ENCODE data around the gene ZFP69. TPM values are rescaled to one million over a fixed set of nuclear protein-coding genes. Genes with fewer than 3 reads are reported as not detected.
A peak's percentile ranks its signal among the peaks of the same experiment; 100 is the strongest.

The ZFP69 gene
- total and polyA plus RNA-seq, 2 donors (not counting 3 experiments of a cell fraction or from before 2014, with no cell fraction given): 0.98 to 2.4 TPM

DNA sequence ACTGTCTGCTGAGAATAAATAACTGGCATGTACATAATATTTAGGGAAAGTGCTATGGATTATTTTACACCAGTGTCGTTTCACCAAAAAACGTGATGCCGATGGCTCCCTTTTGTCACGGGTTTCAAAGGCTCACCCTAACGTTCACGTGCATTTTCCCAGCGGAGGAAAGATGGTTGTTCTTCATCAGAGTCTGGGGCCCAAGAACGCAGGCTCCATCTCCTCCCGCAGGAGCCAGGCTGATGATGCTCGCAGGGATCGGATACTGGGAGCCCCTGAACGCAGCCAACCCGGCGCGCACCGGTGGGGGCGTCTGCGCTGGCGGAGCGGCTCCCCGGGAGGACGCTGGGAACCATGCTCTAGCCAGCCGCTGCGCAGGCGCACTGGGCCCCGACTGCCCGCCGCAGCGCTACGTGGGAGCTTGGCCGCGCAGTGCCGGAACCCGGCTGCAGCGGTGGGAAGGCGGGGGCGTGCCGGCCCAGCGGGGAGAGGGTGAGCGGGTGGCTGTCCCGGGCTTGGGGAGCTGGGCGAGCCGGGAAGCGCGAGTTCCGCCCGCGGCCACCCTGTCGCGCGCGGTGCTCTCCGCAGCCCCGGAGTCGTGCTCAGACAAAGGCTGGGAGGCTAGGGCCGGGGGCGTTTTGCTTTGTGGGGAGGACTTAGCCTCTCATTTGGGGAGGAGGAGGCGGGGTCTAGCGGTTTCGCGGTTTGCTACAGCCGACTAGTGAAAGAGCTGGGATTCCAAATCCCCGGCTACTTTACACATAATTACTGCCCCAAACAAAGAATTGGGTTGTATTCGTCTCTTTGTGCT is 27.2 kb upstream of the ZFP69 start, which contains the start of gene ZFP69B:
Gene ZFP69B, plus strand, starts transcription at position 793 of the 811 bp plus-strand sequence. CDS start 486 bp downstream, outside the sequence.
- Histone ChIP-seq H3K4me1 (ENCODE audit: control insufficient read depth, extremely low read depth, insufficient read depth, low read length) (peaks cover 10% of the 10 kb centered on the region), H3K36me3 (ENCODE audit: control insufficient read depth in 2 of 2, extremely low read depth in 1 of 2, insufficient read depth in 2 of 2, low read length in 2 of 2) (no peaks in the 10 kb centered on the region), H3K9ac (replicated peaks; ENCODE audit: extremely low read depth, insufficient read depth, low read length) (peak within 1 kb of the TSS; percentile 68), H3K27me3 (ENCODE audit: control insufficient read depth in 2 of 2, insufficient read depth in 2 of 2, low read length in 2 of 2) (no peaks in the 10 kb centered on the region), H2AFZ (ENCODE audit: low read depth, low read length) (peak within 1 kb of the TSS; percentile 92), H4K20me1 (replicated peaks; ENCODE audit: control insufficient read depth, extremely low read depth, insufficient read depth, low read length) (no peaks in the 10 kb centered on the region), H3K4me3 (replicated peaks in 1 of 3; ENCODE audit: insufficient read depth in 1 of 3, low read depth in 1 of 3, low read length in 3 of 3) (peak within 1 kb of the TSS; percentile 30 to 84 (median 54)), H3K9me3 (replicated peaks; ENCODE audit: control insufficient read depth, insufficient read depth, low read length) (no peaks in the 10 kb centered on the region), H3K9me1 (replicated peaks; ENCODE audit: control insufficient read depth, extremely low read depth, insufficient read depth, low read length) (no peaks in the 10 kb centered on the region), H3K27ac (ENCODE audit: insufficient read depth, low read depth, low read length) (peak within 1 kb of the TSS; percentile 63), H3K79me2 (ENCODE audit: control insufficient read depth, insufficient read depth, low read length) (no peaks in the 10 kb centered on the region), H3K4me2 (ENCODE audit: insufficient read depth, low read length) (peak within 1 kb of the TSS; percentile 95)
- FAIRE-seq (peak; percentile 86), DNase-seq (ENCODE audit: low read depth, low spot score) (peak; percentile 94)
- TSS peak; percentile 8 for BruUV-seq (replicated peaks)
- intact Hi-C loops (cut with micrococcal nuclease) (loop anchor here (2.0 to 5.0 kb wide), 3 partner anchors 27 to 82 kb away; partner anchors contain the start of genes EXO5, ZFP69 and ZNF684), dilution Hi-C loops (cut with MboI; ENCODE audit: extremely low pct_ligation_motif_present, low sequenced_read_pairs) (no loop called here)
- CTCF ChIA-PET: interaction anchor here (0.7 to 3.3 kb wide), 11 partner anchors 9 to 306 kb away, joined by 3 to 28 read pairs (median 5); partner anchors contain the start of genes ZFP69 and ZNF684
- POLR2A ChIA-PET: interaction anchor here (0.5 to 1.3 kb wide), 3 partner anchors 10 to 122 kb away, joined by 3 to 5 read pairs (median 3); partner anchors contain the start of gene EXO5
- TF ChIP-seq GATA2 (IDR thresholded peaks at IDR 0.05; ENCODE audit: insufficient read depth, insufficient read length, low read depth, low read length) (no peak), EZH2 (IDR thresholded peaks at IDR 0.05; ENCODE audit: borderline replicate concordance, low read depth, low read length, severe bottlenecking) (no peak), POLR2AphosphoS5 (IDR thresholded peaks at IDR 0.05; ENCODE audit: insufficient read depth, low read depth, low read length) (peak; percentile 81), FOS (IDR thresholded peaks at IDR 0.05; ENCODE audit: borderline replicate concordance, insufficient read depth, low read length) (no peak), MAX (IDR thresholded peaks at IDR 0.05; ENCODE audit: insufficient read depth, insufficient read length) (no peak), JUN (IDR thresholded peaks at IDR 0.05; ENCODE audit: borderline replicate concordance, insufficient read depth, insufficient read length, low read depth) (no peak), POLR2A (IDR thresholded peaks at IDR 0.05; ENCODE audit: low read depth, low read length) (peak; percentile 64), MYC (IDR thresholded peaks at IDR 0.05; ENCODE audit: low read depth, low read length) (no peak)
- TF ChIP-seq, protein P1, sequence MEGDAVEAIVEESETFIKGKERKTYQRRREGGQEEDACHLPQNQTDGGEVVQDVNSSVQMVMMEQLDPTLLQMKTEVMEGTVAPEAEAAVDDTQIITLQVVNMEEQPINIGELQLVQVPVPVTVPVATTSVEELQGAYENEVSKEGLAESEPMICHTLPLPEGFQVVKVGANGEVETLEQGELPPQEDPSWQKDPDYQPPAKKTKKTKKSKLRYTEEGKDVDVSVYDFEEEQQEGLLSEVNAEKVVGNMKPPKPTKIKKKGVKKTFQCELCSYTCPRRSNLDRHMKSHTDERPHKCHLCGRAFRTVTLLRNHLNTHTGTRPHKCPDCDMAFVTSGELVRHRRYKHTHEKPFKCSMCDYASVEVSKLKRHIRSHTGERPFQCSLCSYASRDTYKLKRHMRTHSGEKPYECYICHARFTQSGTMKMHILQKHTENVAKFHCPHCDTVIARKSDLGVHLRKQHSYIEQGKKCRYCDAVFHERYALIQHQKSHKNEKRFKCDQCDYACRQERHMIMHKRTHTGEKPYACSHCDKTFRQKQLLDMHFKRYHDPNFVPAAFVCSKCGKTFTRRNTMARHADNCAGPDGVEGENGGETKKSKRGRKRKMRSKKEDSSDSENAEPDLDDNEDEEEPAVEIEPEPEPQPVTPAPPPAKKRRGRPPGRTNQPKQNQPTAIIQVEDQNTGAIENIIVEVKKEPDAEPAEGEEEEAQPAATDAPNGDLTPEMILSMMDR (IDR thresholded peaks at IDR 0.05; ENCODE audit: extremely low read depth in 1 of 2, insufficient read depth in 1 of 2, low read depth in 1 of 2, low read length in 2 of 2): peak in 1 of 2 donors; percentile 33
